ENCODE measurements around the gene PCSK7.
"Not testable (repeated sequence)": the region's sequence is repeated elsewhere in the genome, so short reads cannot be mapped to it uniquely, and the experiment has no call there.

Gene PCSK7

GRCh38 chr11:117210620-117211019 is 21.3 kb downstream of the PCSK7 start:
- ChIA-PET CTCF (interaction anchor here (0.8 to 1.2 kb wide), 2 partner anchors 9 kb away, joined by 3 to 4 read pairs; no protein-coding TSS in a partner anchor), POLR2A (no interaction called here)
- no peaks in the 10 kb centered on the region for H3K9me3 ChIP-seq (ENCODE audit: control insufficient read depth, insufficient read depth, low read depth, low read length)
- no peak overlapping the region for H3K27ac ChIP-seq (ENCODE audit: extremely low read depth, low read depth, low read length)
- H3K36me3 ChIP-seq (ENCODE audit: control insufficient read depth in 2 of 2, insufficient read depth in 1 of 2, low read length in 2 of 2), result peaks cover 0 to 36% of the 10 kb centered on the region in 2 experiments; a peak in 1 of 3 replicates
- no peaks in the 10 kb centered on the region for H3K4me1 ChIP-seq (ENCODE audit: control insufficient read depth, insufficient read depth, low read length)
- H3K4me3 ChIP-seq (ENCODE audit: low read depth, low read length), result no peak overlapping the region
- TF ChIP-seq, protein P1, sequence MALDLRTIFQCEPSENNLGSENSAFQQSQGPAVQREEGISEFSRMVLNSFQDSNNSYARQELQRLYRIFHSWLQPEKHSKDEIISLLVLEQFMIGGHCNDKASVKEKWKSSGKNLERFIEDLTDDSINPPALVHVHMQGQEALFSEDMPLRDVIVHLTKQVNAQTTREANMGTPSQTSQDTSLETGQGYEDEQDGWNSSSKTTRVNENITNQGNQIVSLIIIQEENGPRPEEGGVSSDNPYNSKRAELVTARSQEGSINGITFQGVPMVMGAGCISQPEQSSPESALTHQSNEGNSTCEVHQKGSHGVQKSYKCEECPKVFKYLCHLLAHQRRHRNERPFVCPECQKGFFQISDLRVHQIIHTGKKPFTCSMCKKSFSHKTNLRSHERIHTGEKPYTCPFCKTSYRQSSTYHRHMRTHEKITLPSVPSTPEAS (tag by site-specific recombination; IDR thresholded peaks at IDR 0.05), result no peak
- no peak for TF ChIP-seq ZNF274 (IDR thresholded peaks at IDR 0.05; ENCODE audit: low read length)
- TF ChIP-seq ZNF274 (tag by site-specific recombination; IDR thresholded peaks at IDR 0.05; ENCODE audit: borderline replicate concordance), result no peak
- TF ChIP-seq ZBTB17 (tag by site-specific recombination; IDR thresholded peaks at IDR 0.05), result no peak
- TF ChIP-seq, protein P2, sequence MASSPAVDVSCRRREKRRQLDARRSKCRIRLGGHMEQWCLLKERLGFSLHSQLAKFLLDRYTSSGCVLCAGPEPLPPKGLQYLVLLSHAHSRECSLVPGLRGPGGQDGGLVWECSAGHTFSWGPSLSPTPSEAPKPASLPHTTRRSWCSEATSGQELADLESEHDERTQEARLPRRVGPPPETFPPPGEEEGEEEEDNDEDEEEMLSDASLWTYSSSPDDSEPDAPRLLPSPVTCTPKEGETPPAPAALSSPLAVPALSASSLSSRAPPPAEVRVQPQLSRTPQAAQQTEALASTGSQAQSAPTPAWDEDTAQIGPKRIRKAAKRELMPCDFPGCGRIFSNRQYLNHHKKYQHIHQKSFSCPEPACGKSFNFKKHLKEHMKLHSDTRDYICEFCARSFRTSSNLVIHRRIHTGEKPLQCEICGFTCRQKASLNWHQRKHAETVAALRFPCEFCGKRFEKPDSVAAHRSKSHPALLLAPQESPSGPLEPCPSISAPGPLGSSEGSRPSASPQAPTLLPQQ (tag by site-specific recombination; IDR thresholded peaks at IDR 0.05), result no peak
- no peak for TF ChIP-seq ZNF266 (tag by site-specific recombination; IDR thresholded peaks at IDR 0.05; ENCODE audit: low read depth)
- no peak for TF ChIP-seq ZNF202 (tag by site-specific recombination; IDR thresholded peaks at IDR 0.05; ENCODE audit: borderline replicate concordance)
- TF ChIP-seq ZSCAN5A (tag by site-specific recombination; IDR thresholded peaks at IDR 0.05), result no peak

DNA sequence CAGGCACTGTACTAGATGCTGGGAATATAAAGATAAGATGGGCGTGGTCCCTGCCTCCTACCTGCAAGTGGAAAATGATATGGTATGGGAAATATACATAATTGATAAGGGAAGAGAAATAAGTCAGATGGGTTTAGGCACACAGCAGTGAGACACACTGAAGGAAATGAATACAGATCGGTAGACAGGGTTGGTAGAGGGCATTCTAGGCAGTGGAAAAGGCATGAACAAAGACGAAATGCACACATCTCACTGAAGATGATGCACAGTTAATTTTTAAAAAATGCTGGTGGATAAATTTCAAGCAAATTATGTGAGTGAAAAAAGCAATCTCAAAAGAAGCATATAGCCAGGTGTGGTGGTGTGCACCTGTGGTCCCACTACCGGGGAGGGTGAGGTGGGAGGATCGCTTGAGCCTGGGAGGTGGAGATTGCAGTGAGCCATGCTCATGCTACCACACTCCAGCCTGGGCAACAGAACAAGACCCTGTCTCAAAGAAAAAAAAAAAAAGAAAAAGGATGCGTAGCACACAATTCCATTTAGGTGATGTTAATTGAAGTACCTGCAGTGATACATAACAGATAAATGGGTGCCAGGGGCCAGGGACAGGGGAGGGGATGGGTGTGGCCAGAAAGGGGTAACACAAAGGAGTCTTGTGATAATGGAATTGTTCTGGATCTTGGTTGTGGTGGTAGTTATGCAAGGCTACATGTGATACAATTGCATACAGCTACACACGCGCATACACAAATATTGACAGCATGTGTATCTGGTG is 22.3 kb downstream of the PCSK7 start:
- H3K9me3 ChIP-seq (ENCODE audit: control insufficient read depth, insufficient read depth, low read depth, low read length); H3K27ac ChIP-seq (ENCODE audit: extremely low read depth, low read depth, low read length); POLR2A ChIA-PET; H3K4me3 ChIP-seq (ENCODE audit: low read depth, low read length); H3K4me1 ChIP-seq (ENCODE audit: control insufficient read depth, insufficient read depth, low read length): not testable (repeated sequence)
- CTCF ChIA-PET, result interaction anchor here (1.2 kb wide), 1 partner anchor 8 kb away, joined by 4 read pairs; no protein-coding TSS in a partner anchor
- peaks cover 0 to 39% of the 10 kb centered on the region in 2 experiments; a peak in 1 of 3 replicates for H3K36me3 ChIP-seq (ENCODE audit: control insufficient read depth in 2 of 2, insufficient read depth in 1 of 2, low read length in 2 of 2)

DNA sequence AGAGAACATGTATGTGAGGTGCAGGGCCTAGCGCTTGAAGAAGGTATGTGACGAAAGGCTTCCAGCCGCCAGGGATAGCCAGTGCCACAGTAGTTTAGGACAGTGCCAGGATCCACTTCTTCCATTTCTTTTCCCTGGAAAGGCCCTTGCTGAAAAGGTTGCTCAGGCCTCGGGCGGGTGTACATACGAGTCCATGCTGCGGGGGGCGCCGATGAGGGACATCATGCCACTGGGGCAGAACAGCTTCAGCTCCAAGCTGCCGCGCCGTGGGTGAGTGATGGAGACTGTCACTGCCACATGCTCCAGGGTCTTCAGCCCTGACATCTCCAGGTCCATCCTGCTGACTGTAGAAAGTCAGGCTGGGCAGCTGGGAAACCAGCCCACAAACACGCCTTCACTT is 23.2 kb downstream of the PCSK7 start:
- H3K27ac ChIP-seq (ENCODE audit: extremely low read depth, low read depth, low read length); H3K4me1 ChIP-seq (ENCODE audit: control insufficient read depth, insufficient read depth, low read length); POLR2A ChIA-PET; CTCF ChIA-PET; H3K4me3 ChIP-seq (ENCODE audit: low read depth, low read length); H3K9me3 ChIP-seq (ENCODE audit: control insufficient read depth, insufficient read depth, low read depth, low read length): not testable (repeated sequence)
- peaks cover 0 to 40% of the 10 kb centered on the region in 2 experiments; a peak in 1 of 3 replicates for H3K36me3 ChIP-seq (ENCODE audit: control insufficient read depth in 2 of 2, insufficient read depth in 1 of 2, low read length in 2 of 2)

DNA sequence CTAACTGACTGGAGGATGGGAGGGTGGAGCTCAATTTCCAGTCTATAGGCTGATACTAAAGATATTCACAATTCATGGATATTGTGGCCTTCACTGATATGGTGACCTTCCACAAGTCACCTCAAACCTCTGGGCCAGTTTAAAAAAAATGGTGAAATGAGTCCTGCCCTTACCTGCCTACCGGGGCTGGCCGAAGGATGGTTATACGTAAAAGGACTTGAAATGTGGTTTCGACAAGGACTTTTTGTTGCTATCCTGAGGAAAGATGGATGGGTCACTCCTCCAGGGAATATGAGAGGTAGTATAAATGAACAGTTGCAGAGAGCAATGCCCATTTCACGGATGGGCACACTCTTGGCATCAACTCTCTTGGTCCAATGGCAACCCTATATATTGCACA is 24.4 kb downstream of the PCSK7 start:
- H3K36me3 ChIP-seq (ENCODE audit: control insufficient read depth in 2 of 2, insufficient read depth in 1 of 2, low read length in 2 of 2), result peaks cover 0 to 30% of the 10 kb centered on the region in 2 experiments; a peak in 1 of 3 replicates
- POLR2A ChIA-PET; H3K4me3 ChIP-seq (ENCODE audit: low read depth, low read length); CTCF ChIA-PET; H3K9me3 ChIP-seq (ENCODE audit: control insufficient read depth, insufficient read depth, low read depth, low read length); H3K4me1 ChIP-seq (ENCODE audit: control insufficient read depth, insufficient read depth, low read length); H3K27ac ChIP-seq (ENCODE audit: extremely low read depth, low read depth, low read length): not testable (repeated sequence)

- H3K9me3 ChIP-seq (ENCODE audit: control insufficient read depth, insufficient read depth, low read depth, low read length); H3K27ac ChIP-seq (ENCODE audit: extremely low read depth, low read depth, low read length); CTCF ChIA-PET; POLR2A ChIA-PET; H3K4me3 ChIP-seq (ENCODE audit: low read depth, low read length); H3K4me1 ChIP-seq (ENCODE audit: control insufficient read depth, insufficient read depth, low read length): not testable (repeated sequence)
- peaks cover 0 to 30% of the 10 kb centered on the region in 2 experiments; a peak in 1 of 3 replicates for H3K36me3 ChIP-seq (ENCODE audit: control insufficient read depth in 2 of 2, insufficient read depth in 1 of 2, low read length in 2 of 2)
Measured at GRCh38 chr11:117206859-117207258, 25.0 kb downstream of the PCSK7 start.

DNA sequence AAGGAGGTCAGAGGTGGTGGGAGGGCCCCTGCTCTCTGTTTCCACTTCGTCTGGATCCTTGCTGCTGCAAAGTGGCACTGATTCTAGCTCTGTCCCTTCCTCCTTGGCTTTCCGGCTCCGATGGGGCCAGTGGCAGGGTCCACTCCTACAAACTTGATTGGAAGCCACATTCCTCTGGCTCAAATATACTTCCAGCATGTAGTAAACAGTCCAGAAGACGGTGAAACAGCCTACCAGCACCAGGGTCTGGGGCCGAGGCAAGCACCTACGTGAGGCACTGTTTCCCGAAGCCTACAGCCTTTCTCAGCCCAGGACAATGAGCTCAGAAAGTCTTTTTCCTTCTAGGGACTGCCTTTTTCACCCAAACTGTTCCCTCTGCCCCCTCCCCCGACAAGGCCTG is 25.8 kb downstream of the PCSK7 start:
- peaks cover 0 to 23% of the 10 kb centered on the region in 2 experiments; a peak in 1 of 3 replicates for H3K36me3 ChIP-seq (ENCODE audit: control insufficient read depth in 2 of 2, insufficient read depth in 1 of 2, low read length in 2 of 2)
- H3K4me1 ChIP-seq (ENCODE audit: control insufficient read depth, insufficient read depth, low read length); CTCF ChIA-PET; H3K27ac ChIP-seq (ENCODE audit: extremely low read depth, low read depth, low read length); H3K9me3 ChIP-seq (ENCODE audit: control insufficient read depth, insufficient read depth, low read depth, low read length); H3K4me3 ChIP-seq (ENCODE audit: low read depth, low read length); POLR2A ChIA-PET: not testable (repeated sequence)

Data from HEK293 (cell line).